Activated CD4-positive, CD25-positive, alpha-beta regulatory T cell treated with anti-CD3 and anti-CD28 coated beads, Interleukin-2, amount 50 U/mL, for 24 hours (primary cell): ENCODE results near the gene SCAMP2.

Source experiments
- ATAC-seq, 2 donors: fragments of 150-1000 bp; cut with Tn5 transposase; one replicate each; pipeline ENCODE4 v1.10.0; 2021; ENCODE audit warnings: mild to moderate bottlenecking in 1 of 2, moderate library complexity in 1 of 2

SCAMP2 gene

GRCh38 chr15:74837482-74838136, 35.6 kb downstream of the SCAMP2 start:
- ATAC-seq, result no peak

- no peak for ATAC-seq
Measured at GRCh38 chr15:74836846-74837245, 36.3 kb downstream of the SCAMP2 start.

- peak; percentile 22 to 41 for ATAC-seq
Measured at GRCh38 chr15:74835312-74835823, 37.8 kb downstream of the SCAMP2 start.

GRCh38 chr15:74833376-74834107, 39.6 kb downstream of the SCAMP2 start:
- no peak for ATAC-seq

- no peak for ATAC-seq
Measured at GRCh38 chr15:74832826-74833225, 40.3 kb downstream of the SCAMP2 start.

GRCh38 chr15:74831813-74832495, 41.2 kb downstream of the SCAMP2 start:
- no peak for ATAC-seq

- ATAC-seq, result no peak
Measured at GRCh38 chr15:74830868-74831267, 42.3 kb downstream of the SCAMP2 start.

GRCh38 chr15:74829991-74830390, 43.2 kb downstream of the SCAMP2 start:
- ATAC-seq, result no peak

- ATAC-seq, result peak; percentile 91 to 96
Measured at GRCh38 chr15:74829486-74829885, 43.7 kb downstream of the SCAMP2 start.

- ATAC-seq, result no peak
Measured at GRCh38 chr15:74828835-74829234, 44.3 kb downstream of the SCAMP2 start.

GRCh38 chr15:74827614-74828013, 45.6 kb downstream of the SCAMP2 start:
- ATAC-seq, result no peak

GRCh38 chr15:74826921-74827320, 46.2 kb downstream of the SCAMP2 start:
- ATAC-seq, result no peak

- ATAC-seq, result no peak
Measured at GRCh38 chr15:74826364-74826819, 46.8 kb downstream of the SCAMP2 start, which contains the start of gene CPLX3. Gene CPLX3 (plus strand): TSS chr15:74826627. CDS start chr15:74826704, 77 bp downstream.

- ATAC-seq, result no peak
Measured at GRCh38 chr15:74825866-74826265, 47.3 kb downstream of the SCAMP2 start.

- no peak for ATAC-seq
Measured at GRCh38 chr15:74824976-74825375, 48.2 kb downstream of the SCAMP2 start.

- no peak for ATAC-seq
Measured at GRCh38 chr15:74823324-74823723, 49.8 kb downstream of the SCAMP2 start.

- no peak for ATAC-seq
Measured at GRCh38 chr15:74822233-74822632, 50.9 kb downstream of the SCAMP2 start.

GRCh38 chr15:74821790-74822158, 51.4 kb downstream of the SCAMP2 start:
- ATAC-seq, result no peak

- no peak for ATAC-seq
Measured at GRCh38 chr15:74821091-74821789, 51.9 kb downstream of the SCAMP2 start.

- ATAC-seq, result no peak
Measured at GRCh38 chr15:74820056-74820455, 53.1 kb downstream of the SCAMP2 start.

- no peak for ATAC-seq
Measured at GRCh38 chr15:74817370-74817737, 55.8 kb downstream of the SCAMP2 start.

- no peak for ATAC-seq
Measured at GRCh38 chr15:74816624-74817369, 56.4 kb downstream of the SCAMP2 start.
